KOPT-K1 (cell line): ENCODE measurements around the gene KCNAB2.

Source experiments
- H3K27ac ChIP-seq: fragments of 200-600 bp; sonication (generic); 2 replicates; pipeline ENCODE4 v1.5.1; 2016; ENCODE audit warnings: antibody characterized with exemption, mild to moderate bottlenecking, low read depth, low read length; ENCODE audit not compliant: poor library complexity, severe bottlenecking
- H3K36me3 ChIP-seq: fragments of 200-600 bp; sonication (generic); 2 replicates; pipeline ENCODE4 v1.5.1; 2017; ENCODE audit warnings: antibody characterized with exemption, mild to moderate bottlenecking, low read length, moderate library complexity; ENCODE audit not compliant: insufficient read depth
- H3K9me3 ChIP-seq: fragments of 200-600 bp; sonication (generic); 2 replicates; pipeline ENCODE4 v1.5.1; 2017; ENCODE audit warnings: antibody characterized with exemption, low read length, mild to moderate bottlenecking; ENCODE audit not compliant: insufficient read depth, poor library complexity, severe bottlenecking

KCNAB2 gene

DNA sequence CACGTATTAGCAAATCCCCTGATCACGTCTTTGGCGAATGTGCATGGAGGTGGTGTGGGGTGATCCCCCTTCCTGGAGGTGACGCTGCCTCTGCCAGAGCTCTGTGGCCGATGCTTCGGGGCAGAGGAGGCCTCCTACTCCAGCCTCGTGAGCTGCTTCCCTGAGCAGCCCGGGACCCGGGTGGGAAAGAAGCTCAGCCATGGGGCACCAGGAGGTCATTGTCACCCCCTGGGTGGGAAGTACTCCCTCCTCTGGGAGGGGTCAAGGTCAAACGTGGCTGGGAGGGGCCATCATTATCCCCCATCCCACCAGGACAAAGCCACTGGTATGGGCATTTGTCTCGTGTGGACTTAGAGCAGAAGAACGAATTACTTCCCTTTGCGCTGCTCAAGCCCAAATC lies 40.7 kb downstream of the KCNAB2 start:
- H3K9me3 ChIP-seq, result no peaks in the 10 kb centered on the region
- H3K36me3 ChIP-seq, result peaks cover 82% of the 10 kb centered on the region

GRCh38 chr1:6086762-6087376 lies 41.2 kb downstream of the KCNAB2 start:
- Histone ChIP-seq H3K27ac (no peak overlapping the region), H3K36me3 (peaks cover 82% of the 10 kb centered on the region), H3K9me3 (no peaks in the 10 kb centered on the region)

More for the DNA sequence above, 40.7 kb downstream of the KCNAB2 start:
- no peak overlapping the region for H3K27ac ChIP-seq

DNA sequence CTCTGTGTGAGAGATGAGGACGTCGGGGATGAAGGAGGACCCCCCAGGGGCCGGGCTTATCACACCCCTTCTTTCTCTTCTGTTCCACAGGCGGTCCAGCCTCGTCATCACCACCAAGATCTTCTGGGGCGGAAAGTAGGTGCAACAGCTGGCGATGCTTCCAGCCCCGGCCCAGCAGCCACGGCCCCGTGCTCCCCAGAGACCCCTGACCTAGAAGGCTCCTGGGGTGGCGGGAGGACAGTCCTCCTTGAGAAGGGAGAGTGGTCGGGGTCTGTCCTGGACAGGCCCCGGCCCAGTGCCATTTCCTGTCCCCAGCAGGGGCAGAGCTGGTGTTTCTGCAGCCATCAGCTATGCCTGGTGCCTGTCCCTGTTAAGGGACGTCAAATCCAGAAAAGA lies 41.7 kb downstream of the KCNAB2 start:
- Histone ChIP-seq H3K27ac (no peak overlapping the region), H3K36me3 (peaks cover 82% of the 10 kb centered on the region), H3K9me3 (no peaks in the 10 kb centered on the region)

GRCh38 chr1:6087958-6088357 lies 42.3 kb downstream of the KCNAB2 start:
- Histone ChIP-seq H3K36me3 (peaks cover 82% of the 10 kb centered on the region), H3K27ac (no peak overlapping the region), H3K9me3 (no peaks in the 10 kb centered on the region)

DNA sequence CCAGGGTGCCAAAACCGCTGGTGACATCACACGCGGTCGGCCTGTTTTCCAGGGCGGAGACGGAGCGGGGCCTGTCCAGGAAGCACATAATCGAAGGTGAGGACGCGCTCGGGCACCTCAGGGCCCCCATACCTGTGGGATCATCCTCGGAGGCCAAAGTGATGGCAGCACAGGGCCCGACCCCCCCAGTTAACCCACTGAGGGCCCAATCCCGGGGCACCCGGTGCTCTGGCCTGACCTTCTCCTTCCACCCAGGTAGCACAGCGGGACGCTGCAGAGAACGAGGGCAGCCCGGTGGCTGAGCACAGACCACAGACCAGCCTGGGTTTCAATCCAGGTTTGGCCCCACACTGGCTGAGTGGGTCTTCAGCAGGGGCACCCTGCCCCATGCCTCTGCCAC lies 43.3 kb downstream of the KCNAB2 start:
- Histone ChIP-seq H3K27ac (no peak overlapping the region), H3K36me3 (peaks cover 82% of the 10 kb centered on the region), H3K9me3 (no peaks in the 10 kb centered on the region)

DNA sequence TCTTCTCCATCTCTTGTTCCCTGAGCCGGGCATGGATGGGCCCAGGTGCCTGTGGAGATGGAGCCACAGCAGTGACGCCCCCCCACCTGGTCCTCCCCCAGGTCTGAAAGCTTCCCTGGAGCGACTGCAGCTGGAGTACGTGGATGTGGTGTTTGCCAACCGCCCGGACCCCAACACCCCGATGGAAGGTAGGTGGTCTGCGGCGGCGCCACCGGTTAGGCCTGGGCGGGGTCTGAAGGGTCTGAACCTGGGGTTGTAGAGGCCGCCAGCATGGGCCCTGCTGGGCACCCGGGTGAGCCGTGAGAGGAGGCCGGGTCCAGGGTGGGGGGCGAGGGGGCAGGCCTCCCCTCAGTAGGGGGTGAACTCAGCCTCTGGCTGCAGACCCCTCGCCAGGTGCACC lies 44.6 kb downstream of the KCNAB2 start:
- no peaks in the 10 kb centered on the region for H3K9me3 ChIP-seq
- no peak overlapping the region for H3K27ac ChIP-seq
- peaks cover 82% of the 10 kb centered on the region for H3K36me3 ChIP-seq

DNA sequence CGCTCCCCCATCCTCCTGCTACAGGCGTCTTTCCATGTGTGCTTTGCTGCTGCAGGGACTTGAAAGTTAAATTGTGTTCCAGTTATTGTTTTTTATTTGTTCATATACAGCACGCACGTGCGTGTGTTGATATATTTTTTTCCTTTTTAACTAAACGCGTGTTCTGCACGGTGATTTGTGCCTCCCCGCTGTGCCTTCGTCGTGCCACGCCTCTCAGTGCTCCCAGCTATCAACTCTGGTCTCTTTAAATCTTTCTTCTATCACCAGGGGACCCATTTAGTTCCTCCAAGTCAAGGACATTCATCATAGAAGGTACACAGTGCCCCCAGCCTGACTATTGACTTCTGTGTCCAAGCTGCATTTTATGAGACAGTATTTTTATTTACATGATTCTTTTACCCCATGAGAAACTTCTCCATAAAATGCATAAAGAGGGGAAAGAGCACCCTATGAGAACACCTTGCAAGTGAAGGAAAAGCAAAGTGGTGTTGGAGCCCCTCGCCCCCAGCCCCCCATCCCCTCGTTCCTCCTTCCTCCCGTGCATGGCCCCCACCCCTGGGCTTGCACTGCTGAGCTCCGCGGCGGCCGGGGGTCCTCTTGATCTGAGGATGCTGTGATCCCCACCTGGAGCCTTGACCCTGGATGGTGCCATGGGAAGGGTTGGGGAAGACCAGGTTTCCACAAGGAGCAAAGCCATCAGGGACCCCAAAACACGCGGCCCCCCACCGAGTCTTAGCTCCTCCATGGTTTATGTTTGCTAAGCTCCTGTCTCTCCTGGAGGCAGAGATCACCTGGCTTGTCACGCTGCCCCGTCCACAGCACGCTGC lies 45.5 kb downstream of the KCNAB2 start:
- Histone ChIP-seq H3K27ac (no peak overlapping the region), H3K9me3 (no peaks in the 10 kb centered on the region), H3K36me3 (peaks cover 85% of the 10 kb centered on the region)

DNA sequence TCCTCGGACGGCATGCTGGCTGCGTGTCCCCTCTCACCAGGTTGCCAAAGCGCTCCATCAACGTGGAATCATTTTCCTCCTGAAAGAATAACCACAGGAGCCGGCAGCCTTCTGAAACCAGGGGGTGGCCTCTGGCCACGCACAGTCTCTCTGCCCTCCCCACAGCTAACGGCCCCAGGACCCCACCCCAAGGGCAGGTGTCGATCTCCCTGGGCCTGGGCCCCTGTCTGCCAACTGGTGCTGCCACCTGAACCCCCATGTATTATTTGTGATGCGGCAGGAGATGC lies 46.1 kb downstream of the KCNAB2 start:
- no peak overlapping the region for H3K27ac ChIP-seq
- H3K9me3 ChIP-seq, result no peaks in the 10 kb centered on the region
- peaks cover 91% of the 10 kb centered on the region for H3K36me3 ChIP-seq

DNA sequence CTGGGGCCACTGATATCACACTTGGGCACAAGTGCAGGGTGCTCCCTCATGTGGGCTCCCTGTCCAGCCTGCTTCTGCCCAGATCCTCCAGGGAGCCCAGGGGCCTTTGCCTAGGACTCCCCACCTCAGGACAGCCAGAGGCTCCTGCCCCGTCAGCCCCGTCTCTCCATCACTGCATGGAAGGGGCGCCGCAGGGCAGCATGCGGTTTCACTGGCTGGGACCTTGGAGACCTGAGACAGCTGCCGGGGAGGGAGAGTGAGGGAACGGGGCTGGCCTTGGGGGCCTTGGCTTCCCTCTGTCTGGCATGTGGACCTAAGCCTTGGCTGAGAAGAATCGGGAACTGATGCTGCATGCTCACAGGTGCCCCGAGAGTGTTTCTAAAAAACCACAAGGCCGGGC lies 46.5 kb downstream of the KCNAB2 start:
- H3K36me3 ChIP-seq, result peaks cover 94% of the 10 kb centered on the region
- H3K9me3 ChIP-seq, result no peaks in the 10 kb centered on the region
- no peak overlapping the region for H3K27ac ChIP-seq

GRCh38 chr1:6093071-6093470 lies 47.4 kb downstream of the KCNAB2 start:
- Histone ChIP-seq H3K9me3 (no peaks in the 10 kb centered on the region), H3K27ac (no peak overlapping the region), H3K36me3 (peaks cover 94% of the 10 kb centered on the region)

DNA sequence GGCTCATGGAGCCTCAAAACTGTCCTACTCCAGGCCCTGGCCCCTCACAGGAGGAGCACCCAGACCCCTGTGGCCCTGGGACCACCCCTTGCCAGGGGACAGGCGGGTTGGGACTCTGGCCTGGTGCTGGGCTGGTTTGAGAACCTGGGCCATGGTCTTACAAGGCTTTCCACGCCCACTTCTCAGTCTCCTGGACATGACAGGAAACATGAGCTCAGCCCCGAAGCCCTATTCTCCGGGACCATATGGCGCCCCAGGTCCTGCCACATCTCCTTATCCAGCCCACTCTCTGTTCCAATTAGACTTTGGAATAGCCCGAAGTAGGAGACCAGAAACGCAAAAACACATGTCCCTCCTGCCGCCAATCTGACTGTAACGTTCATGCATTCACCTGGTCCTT lies 47.9 kb downstream of the KCNAB2 start:
- Histone ChIP-seq H3K36me3 (peaks cover 99% of the 10 kb centered on the region), H3K27ac (no peak overlapping the region)

DNA sequence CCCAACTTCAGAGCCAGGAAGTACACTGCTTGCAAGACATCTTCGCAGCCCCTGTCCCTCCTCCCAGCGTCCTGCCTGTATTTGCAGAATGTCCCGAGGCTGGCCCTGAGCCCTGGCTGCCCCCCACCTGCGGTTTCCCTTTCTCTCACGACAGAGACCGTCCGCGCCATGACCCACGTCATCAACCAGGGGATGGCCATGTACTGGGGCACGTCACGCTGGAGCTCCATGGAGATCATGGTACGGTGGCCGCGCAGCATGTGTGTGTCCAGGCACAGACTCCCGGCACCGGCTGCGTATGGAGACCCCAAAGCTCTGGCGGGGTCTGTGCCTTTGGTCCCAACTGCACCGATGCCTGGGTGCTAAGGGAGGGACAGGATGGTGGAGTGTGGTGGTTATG lies 48.6 kb downstream of the KCNAB2 start:
- no peaks in the 10 kb centered on the region for H3K9me3 ChIP-seq
- H3K36me3 ChIP-seq, result peaks cover 99% of the 10 kb centered on the region
- H3K27ac ChIP-seq, result no peak overlapping the region

More for the DNA sequence above, 47.9 kb downstream of the KCNAB2 start:
- H3K9me3 ChIP-seq, result no peaks in the 10 kb centered on the region

DNA sequence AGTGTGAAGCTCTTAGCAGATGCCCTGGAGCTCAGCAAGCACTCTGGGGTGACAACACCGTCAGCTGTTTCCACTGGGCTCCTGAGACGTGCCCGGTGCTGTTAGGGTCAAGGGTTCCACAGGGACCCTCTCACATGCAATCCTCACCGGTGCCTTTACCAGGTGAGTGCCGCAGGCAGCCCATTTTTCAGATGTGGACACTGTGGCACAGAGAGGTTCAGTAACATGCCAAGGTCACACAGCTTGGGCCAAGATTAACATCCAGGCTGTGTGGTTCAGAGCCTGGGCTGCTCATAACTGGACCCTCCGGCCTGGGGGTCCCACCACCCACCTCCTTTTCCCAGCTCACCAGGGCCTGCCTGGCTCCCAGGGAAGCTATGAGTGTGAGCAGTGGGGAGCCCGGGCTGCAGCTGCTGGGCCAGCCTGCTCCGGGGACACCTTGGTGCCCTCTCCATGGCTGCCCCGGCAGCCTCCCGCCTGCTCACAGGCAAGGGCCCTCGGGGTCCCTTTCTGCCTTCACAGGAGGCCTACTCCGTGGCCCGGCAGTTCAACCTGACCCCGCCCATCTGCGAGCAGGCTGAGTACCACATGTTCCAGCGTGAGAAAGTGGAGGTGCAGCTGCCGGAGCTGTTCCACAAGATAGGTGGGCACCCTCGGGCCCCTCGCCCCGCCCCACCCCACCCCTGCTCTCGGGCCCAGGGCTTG lies 49.3 kb downstream of the KCNAB2 start:
- Histone ChIP-seq H3K27ac (no peak overlapping the region), H3K9me3 (no peaks in the 10 kb centered on the region), H3K36me3 (peaks cover 98% of the 10 kb centered on the region)

GRCh38 chr1:6095511-6096242 lies 50.0 kb downstream of the KCNAB2 start:
- no peak overlapping the region for H3K27ac ChIP-seq
- H3K36me3 ChIP-seq, result peaks cover 91% of the 10 kb centered on the region

More at GRCh38 chr1:6095511-6096242, 50.0 kb downstream of the KCNAB2 start:
- H3K9me3 ChIP-seq, result no peaks in the 10 kb centered on the region
